HG02588 (cell line): ENCODE results near the gene FMN2.

Experiments
- ATAC-seq: cut with Tn5 transposase; IDR thresholded peaks from one replicate; pipeline ENCODE4 v1.9.1; 2021; ENCODE audit warnings: mild to moderate bottlenecking, moderate library complexity; ENCODE audit not compliant: unreplicated experiment

The FMN2 gene

GRCh38 chr1:240515505-240515904 lies 423.8 kb downstream of the FMN2 start:
- no peak for ATAC-seq

- no peak for ATAC-seq
Measured at GRCh38 chr1:240516069-240516468, 424.4 kb downstream of the FMN2 start.

DNA sequence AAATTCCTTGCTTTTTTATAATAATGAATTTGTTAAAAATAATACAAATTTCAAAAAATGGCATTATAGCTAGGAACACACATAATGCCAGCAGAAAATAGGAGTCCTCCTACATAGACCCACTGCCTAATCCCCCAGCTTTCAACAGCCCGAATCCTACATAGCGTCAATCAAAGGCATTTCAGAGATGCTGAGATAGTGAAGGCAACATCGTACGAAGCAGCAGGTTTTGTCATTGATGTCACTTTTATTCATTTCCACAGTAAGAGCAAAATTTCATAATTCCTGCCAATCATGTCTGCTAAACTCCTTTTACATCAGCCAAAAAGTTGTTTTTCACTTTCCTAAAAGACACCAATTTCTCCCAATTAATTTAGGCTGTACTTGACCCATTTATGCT lies 426.2 kb downstream of the FMN2 start:
- ATAC-seq = no peak

- no peak for ATAC-seq
Measured at GRCh38 chr1:240522122-240522822, 430.6 kb downstream of the FMN2 start.

DNA sequence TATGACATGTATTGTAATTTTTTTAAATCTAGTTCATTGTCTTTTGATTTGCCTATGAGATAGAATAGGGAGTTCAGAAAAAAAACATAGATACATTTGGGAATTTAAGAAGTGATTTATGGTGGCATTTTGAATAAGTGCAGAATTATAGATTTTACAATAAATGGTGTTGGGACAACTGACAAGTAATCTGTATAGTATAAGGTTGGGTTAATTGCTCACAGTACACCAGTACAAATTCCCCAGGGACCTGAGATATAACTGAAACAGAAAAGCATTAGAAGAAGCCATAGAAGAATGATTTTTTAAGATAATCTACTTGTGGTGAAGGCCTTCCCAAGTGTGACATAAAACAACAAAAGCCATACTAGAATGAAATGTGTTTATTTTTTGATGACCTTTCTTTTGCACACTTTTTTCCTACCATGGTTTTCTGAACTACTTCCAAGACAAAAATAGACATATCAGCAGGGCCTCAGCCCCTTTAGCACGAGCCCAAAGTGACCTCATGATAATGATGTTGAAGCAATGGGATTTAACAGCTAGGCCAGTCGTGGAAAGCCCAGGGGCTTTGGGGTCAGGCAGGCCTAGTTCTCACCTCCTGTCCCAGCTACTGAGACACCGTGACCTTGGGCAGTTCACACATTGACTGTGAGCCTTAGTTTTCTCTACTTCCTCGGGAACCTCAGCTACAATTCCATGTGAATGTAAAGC lies 432.8 kb downstream of the FMN2 start:
- ATAC-seq = no peak
